Stimulated activated CD4-positive, alpha-beta T cell treated with anti-CD3 and anti-CD28 coated beads, Interleukin-15, amount 100 ng/mL, for 48 hours (primary cell): Measurements from ENCODE around the gene OAT.
A peak's percentile ranks its signal among the peaks of the same experiment; 100 is the strongest.

Experiments used
- DNase-seq, 2 donors: peaks; one replicate each; pipeline ENCODE4 v3.0.0-alpha.2; 2020; ENCODE audit warnings: low read depth in 2 of 2

OAT gene

DNA sequence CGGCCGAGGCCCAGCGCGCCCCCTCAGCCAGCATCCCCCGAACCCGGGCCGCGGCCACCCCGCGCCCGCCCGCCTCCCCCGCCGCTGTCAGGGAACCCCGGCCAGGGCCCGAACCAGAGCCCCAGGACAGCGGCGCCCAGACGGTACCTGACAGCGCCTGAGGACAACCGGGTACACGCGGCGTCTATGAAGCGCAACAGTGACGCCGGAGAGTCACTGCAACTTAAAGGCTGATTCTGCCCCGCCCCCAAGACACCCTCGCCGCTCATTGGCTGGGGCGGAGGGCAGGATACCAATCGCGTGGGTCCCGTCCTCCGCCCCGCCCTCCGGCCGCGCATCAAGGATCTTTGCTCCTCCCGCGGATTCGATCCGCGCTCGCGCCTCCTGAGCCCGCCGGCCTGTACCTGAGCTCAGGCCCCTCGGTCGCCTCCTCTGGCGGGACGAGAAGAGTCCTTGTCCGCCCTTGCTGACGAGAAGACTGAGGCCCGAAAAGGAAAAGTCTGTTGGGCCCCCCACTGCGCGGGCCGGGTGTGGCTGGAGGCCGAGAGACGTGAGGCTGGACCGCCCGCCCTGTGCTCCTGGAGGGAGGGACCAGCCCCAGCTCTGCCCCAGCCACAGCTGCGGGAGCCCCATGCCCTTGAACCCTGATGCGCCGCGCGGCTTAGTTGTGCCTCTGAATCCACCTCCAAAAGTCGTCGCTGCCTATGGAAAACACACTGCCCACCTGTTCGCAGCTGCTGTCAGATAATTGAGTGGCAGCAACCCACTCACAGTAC is at the start of gene OAT:
Gene OAT (minus strand): TSS at position 198 of the 776 bp plus-strand sequence. CDS start 6,752 bp downstream, outside the sequence.
- peak; percentile 92 to 95 for DNase-seq

DNA sequence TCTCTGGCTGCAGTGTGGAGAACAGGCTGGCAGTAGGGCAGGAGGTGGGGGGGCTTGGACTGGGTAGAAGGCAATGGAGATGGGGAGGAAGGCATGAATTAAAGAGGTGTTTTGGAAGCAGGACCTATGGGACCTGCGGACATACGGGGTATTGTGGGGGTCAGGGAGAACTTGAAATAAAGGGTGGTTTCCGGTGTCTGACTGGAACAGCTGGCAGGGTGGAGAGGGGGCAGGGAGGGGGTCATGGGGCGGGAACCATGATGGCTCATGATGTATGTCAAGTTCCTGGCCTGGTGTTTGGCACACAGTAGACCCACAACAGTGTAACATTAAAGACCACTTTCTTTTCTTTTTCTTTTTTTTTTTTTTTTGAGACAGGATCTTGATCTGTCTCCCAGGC is 48.4 kb upstream of the OAT start:
- DNase-seq: no peak

DNA sequence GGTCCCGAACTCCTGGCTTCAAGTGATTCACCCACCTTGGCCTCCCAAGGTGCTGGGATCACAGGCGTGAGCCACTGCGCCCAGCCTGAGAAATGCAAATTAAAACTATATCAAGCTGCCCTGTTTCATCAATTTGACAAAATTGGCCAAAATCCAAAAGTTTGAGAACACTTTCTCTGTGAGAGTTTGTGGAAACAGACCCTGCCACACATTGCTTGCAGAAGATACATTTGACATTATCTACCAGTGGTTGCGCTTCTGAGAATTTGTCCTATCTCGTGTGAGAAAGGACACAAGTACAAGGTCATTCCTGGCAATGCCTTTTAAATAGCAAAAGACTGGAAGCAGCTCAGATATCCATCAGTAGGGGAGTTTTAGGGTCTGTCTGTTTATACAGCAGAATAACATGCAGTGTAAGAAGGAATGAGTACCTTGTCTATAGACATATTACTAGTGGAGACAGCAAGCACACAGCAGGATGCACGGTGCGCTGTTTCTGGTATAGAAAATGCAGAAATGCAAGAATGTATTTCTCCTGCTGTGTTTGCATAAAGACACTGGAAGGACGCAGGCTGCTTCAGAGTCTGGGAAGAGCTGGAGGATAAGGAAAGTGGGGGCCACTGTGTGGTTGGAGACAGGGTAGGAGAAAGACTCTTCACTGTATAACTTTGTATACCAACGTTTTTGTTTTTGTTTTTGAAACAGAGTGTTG is 47.2 kb upstream of the OAT start:
- DNase-seq: no peak

DNA sequence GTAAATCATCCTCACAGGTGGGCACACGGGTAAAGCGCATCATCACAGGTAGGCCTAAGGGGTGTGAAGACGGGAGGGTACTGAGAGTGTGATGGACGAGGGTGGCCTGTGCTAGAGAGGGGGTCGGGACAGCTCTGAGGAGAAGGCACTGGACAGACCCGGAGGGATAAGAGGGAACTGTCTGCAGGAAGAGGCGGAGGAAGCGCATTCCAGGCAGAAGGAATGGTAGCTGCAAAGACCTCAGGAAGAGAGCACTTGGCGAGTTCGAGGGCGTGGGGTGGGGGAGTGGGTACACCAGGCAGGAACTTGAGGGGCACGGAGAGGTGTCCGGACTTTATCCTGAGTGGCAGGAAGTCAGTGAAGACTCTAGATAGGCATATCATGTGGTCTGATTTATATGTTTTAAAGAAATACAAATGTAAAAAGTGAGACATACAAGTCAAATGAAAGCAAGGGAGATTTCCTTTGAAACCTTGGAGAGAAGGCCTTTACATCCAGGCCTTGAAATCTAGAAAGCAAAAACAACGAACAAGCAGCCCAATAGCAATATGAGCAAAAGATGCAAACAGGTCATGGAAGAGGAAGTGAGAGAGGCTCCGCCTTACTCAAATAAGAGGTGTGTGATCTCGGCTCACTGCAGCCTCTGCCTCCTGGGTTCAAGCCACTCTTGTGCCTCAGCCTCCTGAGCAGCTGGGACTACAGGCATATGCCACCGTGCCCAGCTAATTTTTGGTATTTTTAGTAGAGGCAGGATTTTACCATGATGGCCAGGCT is 46.5 kb upstream of the OAT start:
- no peak for DNase-seq

DNA sequence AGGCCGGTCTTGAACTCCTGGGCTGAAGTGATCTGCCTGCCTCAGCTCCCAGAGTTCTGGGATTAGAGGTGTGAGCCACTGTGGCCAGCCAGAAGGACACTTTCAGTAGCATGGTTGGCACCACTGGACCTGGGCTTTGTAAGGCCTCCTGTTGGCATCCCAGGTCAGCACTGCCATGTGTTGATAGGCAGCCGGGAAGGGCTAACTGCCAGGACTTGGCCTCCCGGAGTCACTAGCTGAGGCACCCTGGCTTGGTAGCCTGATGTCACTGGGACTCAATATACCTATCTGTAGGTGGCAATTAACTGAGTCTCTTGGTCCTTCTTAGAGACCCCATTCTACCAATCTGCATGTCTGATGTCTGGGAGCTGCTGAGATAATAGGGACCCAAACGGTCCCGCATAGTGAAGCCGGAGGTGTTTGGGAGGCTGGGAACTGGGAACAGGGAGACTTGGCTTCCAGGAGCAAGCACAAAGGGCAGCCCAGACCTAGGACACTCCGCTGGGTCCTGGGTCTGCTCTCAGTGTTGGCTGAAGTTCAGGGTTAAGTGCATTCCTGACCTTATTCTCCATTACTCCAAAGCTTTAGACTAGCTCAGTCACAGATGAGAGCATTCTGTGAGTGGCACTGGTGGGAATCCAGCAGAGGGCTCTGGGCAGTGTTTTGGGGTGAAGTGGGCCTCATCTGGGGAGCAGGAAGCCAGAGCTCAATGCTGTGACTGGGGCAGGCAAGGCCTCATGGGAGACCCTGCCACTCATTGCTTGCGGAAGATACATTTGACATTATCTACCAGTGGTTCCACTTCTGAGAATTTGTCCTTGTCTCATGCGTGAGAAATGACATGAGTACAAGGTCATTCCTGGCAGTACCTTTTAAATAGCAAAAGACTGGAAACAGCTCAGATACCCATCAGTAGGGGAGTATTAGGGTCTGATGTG is 45.6 kb upstream of the OAT start:
- no peak for DNase-seq

DNA sequence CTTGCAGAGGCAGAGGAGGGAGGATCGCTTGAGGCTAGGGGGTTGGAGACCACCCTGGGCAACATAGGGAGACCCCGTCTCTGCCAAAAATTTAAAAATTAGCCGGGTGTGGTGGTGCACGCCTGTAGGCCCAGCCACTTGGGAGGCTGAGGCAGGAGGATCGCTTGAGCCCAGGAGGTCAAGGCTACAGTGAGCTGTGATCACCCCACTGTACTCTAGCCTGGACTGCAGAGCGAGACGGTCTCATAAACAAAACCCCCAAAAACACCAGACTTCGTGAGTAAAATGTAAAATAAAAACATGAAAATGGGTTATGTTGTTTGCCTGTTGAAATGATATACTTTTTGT is 43.6 kb upstream of the OAT start:
- DNase-seq: no peak

DNA sequence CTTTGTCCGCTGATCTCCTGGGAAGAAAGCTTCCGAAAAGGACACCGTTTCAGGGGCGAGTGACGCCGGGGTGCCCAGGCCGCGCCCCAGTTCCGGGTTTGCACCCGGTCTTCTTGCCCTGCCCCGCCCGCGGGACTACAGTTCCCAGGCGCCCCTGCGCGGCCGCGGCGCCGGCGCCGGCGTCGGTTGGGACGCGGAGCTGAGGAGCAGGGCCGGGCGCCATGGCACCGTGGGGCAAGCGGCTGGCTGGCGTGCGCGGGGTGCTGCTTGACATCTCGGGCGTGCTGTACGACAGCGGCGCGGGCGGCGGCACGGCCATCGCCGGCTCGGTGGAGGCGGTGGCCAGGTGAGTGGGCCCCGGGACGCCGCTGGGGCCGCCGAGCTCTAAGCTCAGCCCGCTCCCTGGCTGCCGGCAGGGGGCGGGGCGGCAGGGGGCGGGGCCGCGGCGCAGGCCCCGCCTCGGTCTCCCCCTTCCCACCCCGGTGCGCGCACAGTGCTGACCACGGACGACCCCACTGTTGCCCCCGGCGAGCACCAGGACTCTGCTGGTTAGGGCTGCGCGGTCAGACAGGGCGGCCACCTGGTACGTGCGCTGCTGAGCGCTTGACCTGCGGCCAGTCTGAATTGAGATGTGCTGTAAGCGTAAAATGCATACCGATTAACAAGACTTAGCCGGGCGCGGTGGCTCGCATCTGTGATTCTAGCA is 43.1 kb upstream of the OAT start, which contains the start of gene LHPP:
Gene LHPP (plus strand): TSS at position 182 of the 706 bp plus-strand sequence. CDS start 40 bp downstream, at position 222.
- peak; percentile 73 to 85 for DNase-seq

DNA sequence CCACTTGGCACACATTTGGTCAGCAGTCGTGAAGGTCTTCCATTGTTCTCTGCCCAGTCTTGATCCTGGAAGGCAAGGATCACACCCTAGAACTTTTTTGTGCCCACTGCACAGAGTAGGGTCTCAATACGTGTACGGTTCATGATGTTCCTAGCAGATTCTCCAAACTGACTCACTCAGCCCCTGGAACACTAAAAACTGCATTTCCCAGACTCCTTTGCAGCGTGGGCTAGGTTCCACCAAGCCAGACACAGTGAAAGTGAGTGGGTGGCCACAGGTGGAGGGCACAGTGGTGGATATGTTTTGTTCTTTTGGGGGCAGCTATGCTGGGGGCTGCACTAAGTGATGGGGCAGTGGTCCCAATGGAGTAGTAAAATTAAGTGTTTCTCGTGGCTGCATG is 41.4 kb upstream of the OAT start:
- DNase-seq: no peak

DNA sequence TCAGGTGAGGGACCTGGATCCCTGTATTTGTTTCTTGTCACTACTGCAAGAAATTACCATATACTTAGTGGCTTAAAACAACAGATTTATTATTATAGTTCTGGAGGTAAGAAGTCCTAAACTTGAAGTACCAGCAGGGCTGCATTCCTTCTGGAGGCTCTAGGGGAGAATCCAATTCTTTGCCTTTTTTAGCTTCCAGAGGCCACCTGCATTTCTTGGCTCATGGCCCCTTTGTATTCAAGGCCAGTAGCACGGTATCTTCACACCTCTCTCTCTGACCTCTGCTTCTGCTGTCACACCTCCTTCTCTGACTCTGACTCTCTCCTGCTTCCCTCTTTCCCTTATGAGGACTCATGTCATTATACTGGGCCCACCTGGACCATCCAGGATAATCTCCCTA is 40.7 kb upstream of the OAT start:
- DNase-seq: no peak

DNA sequence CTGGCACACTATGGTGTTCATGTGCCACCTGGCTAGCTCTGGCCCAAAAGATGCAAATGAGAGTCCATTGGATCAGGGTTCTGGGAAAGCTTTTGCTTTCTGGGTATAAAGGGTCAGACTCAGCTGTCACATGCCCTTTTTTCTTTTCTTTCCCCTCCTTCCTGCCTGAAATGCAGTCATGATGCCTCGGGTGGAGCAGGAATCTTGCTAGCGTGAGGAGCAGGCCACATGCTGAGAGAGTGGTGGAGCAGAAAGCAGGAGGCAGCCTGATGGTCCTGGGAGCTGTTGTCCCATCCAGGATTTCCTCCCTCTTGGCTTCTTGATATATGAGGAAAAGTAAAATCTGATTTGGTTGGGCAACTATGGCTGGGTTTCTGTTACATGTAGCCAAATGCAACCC is 40.2 kb upstream of the OAT start:
- DNase-seq: no peak

DNA sequence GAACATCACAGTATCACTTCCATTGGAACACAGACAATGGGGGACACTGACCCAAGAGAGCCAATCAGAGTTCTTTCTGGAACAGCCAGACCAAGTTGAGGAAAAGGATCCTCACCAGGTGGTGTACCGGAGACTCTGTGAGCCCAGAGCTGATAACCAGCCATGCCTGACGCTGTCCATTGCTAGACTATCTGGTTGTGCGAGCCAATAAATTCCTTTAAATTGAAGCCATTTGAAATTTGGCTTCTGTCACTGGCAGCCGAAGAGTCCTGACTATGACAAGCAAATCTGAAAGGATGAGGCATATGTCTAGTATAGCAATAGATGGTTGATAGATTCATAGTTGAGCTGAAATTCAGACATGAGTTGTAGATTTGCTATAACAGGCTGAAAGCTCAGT is 39.8 kb upstream of the OAT start:
- DNase-seq: no peak

DNA sequence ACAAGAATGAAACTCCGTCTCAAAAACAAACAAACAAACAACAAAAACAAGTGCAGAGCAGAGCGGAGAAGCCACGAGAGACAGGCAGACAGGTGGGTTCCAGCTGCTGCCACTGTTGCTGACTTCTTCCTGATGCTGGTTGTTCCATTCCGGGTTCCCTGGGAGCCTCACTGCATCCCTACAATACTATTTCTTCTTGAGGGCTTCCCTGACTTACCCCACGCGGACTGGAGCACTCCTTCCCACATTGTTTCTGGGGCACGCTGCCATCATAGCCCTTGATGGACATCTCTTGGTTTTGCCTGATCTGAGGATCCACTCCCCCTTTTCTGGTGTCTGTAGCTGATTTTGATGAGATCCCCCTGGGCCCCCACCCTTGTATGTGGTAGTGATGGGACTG is 36.7 kb upstream of the OAT start:
- DNase-seq: no peak

DNA sequence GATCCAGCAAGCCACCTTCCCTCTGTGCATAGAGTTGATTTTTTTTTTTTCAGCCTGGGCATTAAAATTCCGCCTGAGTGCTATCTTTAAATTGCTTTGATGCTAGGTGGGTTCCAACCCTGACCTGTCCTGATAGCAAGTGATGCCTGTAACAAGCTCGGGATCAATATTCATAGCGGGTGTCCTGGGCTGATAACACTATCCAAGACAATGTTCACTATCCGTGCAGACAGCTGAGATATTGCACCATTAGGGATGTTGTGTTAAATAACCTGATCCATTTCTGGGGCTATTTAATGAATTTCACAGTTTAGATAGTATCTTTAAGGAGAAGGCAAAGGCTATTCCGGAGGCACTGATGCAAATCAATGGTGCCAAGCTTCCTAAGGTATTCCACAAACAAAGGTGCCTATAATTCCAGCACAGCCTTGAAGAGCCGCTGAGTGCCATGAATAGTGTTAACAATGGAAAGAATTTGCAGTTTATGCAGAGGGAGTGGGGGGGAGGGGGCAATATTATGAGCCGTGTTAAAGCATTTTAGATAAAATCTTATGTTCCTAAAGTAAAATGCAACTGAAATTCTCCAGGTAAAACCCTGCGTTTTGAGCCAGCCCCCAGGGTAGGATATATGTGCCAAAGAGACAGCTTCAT is 35.4 kb upstream of the OAT start:
- DNase-seq: no peak

DNA sequence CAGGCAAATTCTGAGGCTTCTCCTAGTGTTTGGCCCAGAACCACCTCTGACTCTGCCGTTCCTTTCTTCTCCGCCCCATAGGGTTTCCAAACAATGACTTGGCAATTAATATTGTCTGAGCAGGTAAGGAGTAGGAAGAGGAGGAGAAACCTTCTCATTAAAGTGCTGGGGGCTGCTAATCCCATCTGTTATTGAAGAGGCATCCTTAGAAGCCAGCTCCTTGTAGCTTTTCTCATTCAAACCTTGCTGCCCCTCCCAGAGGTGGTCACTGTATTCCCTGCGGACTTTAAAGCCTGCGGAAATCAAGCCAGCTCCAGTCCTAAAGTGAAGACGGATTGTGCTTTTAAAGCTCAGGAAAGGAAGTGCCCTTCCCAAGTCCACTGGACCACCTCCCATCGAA is 32.6 kb upstream of the OAT start:
- no peak for DNase-seq

DNA sequence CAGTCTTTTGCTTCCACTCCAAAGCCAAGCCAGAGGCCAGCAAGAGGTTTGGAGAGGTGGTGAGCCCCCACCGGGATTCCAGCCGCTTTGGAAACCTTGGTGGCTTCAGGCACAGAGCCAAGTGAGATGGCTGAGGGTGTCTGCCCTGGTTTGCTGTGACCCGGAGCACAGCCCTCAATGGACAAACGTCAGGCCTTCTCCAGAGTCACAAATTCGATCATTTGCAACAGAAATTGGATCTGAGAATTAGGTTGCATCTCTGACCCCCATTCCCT is 32.0 kb upstream of the OAT start:
- no peak for DNase-seq

DNA sequence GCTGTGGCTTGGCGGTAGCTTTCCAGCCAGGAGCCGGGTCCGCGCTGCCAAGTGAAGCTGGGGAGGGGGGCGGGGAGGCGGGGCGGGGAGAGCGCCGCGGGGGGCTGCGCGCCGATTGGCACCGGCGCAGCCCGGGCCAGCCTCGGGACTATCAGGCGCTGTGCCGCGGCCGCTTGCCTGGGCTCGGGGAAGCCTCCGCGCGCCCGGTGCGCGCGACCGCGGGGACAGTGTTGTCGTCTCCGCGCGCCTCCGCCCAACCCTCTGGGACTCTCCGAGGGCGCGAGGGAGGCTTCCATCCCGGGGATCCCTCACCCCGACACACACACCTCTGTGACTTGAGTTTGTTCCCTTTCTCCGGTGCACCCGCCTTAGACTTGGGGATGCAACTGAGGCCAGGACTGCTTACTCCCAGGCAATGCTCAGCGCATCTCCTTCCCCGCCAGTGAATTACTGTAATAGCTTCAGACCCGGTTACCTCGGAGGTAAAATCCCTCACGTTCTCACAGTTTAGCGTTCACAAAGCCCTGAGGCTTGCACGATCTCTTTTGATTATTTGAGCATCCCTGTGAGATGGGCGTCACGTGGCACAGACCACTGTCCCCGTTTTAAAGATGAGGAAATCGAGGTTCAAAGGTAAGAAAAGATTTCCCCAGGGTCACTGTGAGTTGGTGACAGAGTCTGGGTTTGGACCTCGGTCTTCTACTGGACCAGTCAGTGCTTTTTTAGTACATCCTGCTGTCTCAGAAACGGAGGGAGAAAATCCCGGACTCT is 31.5 kb upstream of the OAT start, which contains the start of gene NKX1-2:
Gene NKX1-2 (minus strand): TSS at position 24 of the 771 bp plus-strand sequence. CDS start 92 bp downstream, outside the sequence.
- no peak for DNase-seq

DNA sequence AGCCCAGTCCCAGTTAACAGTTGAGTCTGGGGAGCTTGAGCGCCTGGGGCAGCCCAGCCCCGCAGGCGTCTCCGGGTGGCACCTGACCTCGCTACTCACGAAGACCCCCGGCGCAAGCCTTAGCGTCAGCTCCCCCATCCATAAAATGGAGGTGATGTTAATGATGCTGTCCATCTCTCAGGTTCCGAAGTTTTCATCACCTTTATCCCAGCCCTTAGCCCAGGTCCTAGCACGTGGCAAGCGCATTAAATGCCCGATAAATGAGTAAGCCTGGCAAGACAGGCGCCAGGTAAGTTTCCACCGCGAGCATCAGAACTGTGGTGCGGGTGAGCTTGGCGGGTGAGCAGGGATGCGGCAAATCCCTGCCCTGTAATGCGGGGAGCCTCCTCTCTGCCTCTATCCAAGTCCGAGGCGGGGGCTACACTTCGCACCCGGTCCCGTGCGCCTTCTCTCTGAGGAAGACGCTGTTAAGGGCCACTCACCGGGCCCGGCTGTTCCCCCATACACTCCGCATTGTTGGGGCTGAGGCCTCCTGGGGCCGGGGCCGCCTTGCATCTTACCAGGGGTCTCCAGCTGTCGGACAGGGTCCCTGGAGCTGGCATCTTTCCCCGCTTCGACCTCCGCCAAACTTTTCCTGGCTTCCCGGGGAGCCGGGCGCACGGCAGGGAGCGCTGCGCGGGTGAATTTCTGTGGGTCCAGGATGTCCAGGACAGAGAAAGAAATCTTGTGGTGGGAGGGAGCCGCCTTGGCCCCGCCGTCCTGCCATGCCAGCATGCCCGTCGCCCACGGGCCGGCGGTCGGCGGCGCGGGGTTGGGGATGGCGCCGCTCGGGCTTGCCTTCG is 30.7 kb upstream of the OAT start:
- no peak for DNase-seq

DNA sequence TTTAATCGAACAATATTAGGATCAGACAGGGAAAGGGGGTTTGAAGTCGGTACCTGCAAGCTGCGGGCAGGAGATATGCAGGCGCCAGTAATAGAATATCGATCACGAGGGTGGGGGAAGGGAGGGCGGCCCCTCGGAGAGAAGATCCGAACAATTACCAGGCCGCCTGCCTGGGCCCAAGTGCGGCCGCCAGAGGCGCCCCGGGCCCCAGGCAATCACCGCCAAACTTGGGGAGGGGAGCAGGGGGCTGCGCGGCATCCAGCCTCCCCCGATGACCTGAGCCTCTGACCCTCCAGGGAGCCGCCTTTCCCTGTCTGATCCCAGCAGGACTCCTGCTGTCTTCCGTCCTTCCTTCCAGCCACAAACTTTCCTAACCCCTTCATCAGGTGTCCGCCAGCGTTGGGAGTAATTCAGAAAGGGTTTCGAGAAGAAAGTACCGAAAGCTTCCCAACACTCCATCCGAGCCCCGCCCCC is 30.0 kb upstream of the OAT start:
- no peak for DNase-seq
